GM19372 (cell line): ENCODE results near the gene ALKBH4.
"Not testable (repeated sequence)": the region's sequence is repeated elsewhere in the genome, so short reads cannot be mapped to it uniquely, and the experiment has no call there.

Experiments used
- ATAC-seq: cut with Tn5 transposase; IDR thresholded peaks from one replicate; pipeline ENCODE4 v1.9.1; 2021; ENCODE audit warnings: mild to moderate bottlenecking, low read depth, moderate library complexity; ENCODE audit not compliant: unreplicated experiment

Gene ALKBH4

DNA sequence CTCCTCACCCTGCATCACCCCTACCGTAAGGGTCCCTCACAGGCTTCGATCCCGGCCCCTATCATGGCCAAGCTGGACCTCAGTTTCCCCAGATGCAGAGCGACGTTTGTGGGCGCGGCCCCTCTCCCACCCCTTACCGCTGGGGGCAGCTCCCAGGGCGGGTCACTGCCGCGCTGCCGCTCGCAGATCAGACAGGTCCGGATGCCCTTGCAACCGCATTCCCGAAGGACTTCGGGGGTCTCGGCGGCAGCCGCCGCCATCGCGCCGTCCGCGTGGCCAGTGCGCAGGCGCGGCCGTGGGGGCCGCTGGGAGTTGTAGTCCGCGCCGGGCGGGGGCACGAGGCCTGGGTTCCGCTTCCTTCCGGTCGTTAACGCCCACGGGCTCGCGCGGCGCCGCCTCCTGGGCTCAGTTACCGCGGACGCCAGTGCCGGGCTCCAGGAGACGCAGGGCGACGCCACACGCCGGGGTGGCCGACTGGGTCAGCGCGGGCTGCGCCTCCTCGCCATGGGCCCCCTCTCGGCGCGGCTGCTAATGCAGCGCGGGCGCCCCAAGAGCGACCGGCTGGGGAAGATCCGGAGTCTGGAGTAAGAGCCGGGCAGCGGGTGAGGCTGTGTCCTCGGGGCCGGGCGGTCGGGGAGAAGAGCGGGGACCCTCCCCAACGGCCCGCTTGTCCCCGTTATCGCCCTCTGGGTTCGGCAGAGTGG is at the start of gene ALKBH4, which contains the start of gene LRWD1:
Gene ALKBH4 (minus strand): TSS at position 287 of the 704 bp plus-strand sequence. CDS start 27 bp downstream, at position 260.
Gene LRWD1 (plus strand): TSS at position 408 of the 704 bp plus-strand sequence. CDS start 97 bp downstream, at position 505.
- ATAC-seq = peak; percentile 97

DNA sequence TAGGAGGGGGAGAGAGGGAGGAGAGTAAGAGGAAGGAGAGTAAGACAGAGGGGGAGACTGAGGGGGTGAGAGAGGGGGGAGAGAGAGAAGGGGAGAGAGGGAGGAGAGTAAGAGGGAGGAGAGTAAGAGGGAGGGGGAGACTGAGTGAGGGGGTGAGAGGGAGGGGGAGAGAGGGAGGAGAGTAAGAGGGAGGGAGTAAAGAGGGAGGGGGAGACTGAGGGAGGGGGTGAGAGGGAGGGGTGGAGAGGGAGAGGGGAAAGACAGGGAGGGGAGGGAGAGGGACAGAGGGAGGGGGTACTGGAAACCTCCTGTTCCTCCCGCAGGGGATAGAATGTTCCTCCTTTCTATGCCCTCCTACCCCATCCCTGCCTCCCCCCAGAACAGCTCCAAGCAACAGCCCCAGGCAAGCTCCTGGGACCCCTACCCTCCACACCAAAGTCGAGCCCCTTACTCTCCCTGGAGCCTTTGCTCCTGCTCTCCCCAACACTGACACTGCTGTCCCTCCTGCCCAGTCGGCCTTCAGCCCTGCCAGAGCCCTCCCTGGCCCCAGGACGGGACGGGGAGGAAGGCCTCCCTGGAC is 48.1 kb upstream of the ALKBH4 start:
- not testable (repeated sequence) for ATAC-seq

DNA sequence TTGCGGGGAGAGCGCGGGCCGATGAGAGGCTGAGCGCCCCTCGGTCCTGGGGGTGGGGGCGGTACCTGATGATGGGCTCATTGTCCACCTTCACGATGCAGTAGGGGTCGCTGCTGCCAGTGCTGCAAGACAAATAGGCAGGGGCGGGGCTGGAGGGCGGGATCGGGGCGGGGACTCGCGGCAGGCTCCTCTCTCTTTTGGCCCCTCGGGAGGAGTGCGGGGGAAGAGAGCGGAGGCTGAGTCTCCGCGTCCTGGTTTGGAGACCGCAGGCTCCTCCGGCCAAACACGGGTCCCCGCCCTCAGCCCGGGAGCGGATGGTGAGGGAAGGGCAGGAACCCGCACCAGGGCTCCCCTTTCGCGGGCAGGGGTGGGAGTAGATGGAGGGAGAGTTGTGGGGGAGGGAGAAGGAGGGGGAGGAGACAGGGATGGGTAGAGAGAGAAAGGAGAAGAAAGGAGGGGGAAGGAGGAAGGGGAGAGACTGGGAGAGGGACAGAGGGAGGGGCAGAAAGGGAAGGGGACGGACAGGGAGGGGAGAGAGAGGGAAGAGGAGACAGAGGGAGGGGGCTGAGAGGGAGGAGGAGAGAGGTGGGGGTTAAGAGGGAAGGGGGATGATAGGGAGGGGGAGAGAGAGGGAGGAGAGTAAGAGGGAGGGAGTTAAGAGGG is 47.3 kb upstream of the ALKBH4 start:
- peak; percentile 42 for ATAC-seq

- ATAC-seq = not testable (repeated sequence)
Measured at GRCh38 chr7:102510575-102510974, 45.9 kb upstream of the ALKBH4 start.

DNA sequence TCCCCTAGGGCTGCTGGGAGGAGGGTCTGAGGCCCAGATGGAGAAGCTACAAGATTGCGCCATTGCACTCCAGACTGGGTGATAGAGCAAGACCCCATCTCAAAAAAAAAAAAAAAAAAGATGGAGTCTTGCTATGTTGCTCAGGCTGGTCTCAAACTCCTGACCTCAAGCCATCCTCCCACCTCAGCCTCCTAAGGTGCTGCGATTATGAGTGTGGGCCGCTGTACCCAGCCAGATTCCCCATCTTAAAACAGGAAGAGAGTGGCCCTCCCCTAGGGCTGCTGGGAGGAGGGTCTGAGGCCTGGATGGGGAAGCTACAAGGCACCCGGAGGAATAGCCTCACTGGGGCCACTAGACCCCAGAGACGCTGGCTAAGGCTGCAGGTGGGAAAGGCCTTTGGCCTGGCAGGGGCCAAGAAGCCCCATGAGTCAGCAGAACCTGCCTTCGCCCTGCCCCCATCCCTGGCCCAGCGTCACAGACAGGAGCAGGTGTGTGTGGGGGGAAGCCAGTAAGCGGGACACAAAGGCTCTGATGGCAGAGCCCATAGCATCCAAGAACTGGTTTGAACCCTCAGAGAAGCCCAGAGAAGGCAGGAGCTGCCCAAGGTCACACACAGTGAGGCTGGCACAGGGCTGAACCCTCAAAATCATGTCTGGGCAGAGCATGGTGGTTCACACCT is 42.9 kb upstream of the ALKBH4 start:
- ATAC-seq = not testable (repeated sequence)

- not testable (repeated sequence) for ATAC-seq
Measured at GRCh38 chr7:102505298-102506185, 40.9 kb upstream of the ALKBH4 start.

DNA sequence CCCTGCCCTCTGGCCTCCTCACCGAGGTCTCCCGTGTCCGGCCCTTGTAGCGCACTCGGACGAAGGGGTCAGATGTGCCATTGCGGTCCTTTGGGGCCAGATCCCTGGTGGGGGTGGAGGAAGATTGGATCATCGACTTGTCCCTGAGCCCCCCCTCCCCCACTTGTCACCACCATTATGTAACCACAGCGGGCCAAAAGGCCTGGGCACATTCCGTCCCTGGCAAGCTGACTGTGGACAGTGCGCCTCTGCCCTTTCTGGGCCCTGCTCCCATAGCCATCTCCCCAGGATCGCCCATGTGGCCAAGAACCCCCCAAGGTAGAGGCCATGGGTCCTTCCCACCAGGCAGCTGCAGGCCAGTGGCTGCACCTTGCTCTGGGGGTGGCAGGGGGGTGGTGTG is 38.5 kb upstream of the ALKBH4 start:
- ATAC-seq = not testable (repeated sequence)

GRCh38 chr7:102498321-102498720 is 33.7 kb upstream of the ALKBH4 start:
- ATAC-seq = not testable (repeated sequence)

DNA sequence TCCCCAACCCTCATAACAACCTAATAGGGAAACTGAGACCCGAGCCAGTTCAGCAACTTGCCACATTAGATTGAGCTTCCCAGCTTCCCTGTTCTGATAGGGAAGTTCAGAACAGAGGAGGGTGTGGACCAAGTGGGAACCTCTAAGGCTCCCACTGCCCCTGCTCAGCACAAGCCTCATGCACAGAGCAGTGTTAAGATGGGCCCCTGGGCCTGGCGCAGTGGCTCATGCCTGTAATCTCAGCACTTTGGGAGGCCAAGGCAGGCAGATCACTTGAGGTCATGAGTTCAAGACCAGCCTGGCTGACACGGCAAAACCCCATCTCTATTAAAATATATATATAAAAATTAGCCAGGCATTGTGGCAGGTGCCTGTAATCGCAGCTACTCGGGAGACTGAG is 32.6 kb upstream of the ALKBH4 start:
- ATAC-seq = not testable (repeated sequence)

DNA sequence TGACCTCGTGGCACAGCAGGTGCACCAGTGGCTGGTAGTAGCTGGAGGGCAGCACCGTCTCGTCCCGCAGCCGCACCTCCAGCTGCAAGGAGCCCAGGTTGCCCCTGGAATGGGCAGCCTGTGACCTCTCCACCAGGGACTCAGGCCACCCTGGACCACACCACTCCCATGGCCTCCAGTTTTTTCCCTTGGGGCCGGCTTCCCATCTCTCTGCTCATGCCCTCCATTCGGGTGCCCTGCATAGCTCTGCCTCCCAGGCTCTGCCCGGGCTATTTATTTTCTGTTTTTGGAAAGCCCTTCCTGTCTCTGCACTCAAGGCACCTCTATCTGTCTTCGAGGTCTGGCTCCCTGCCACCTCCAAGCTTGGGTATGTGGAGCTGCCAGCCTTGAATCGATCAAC is 32.2 kb upstream of the ALKBH4 start:
- not testable (repeated sequence) for ATAC-seq

DNA sequence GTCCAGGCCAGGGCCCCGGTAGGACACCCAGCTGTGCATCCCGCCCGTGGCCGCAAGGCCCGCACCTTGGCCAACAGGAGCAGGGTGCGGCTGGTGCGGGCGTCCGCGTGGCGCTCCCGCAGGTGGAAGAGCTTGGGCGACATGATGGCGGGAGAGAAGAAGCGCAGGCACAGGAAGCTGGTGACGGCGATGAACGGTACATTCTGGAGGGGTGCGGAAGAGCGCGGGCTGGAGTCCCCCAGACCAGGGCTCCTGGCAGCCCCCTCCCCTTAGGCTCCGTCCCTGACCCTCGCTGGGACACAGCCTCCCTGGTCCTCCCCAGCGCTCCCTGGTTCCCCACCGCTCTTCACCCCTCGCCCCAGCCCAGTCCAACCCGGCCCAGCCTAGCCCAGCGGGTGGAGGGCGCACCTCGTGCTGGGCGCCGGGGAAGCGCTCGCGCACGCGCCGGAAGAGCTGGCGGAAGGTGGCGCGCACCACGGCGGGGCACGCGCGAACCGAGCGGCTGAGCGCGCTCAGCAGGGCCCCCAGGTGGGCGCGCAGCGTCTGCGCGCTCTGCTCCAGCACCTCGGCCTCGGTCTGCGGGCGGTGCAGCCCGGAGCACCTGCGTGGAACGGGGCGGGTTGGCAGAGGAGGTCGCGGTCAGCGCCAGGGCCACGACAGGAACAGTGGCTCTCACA is 29.9 kb upstream of the ALKBH4 start:
- peak; percentile 62 for ATAC-seq

DNA sequence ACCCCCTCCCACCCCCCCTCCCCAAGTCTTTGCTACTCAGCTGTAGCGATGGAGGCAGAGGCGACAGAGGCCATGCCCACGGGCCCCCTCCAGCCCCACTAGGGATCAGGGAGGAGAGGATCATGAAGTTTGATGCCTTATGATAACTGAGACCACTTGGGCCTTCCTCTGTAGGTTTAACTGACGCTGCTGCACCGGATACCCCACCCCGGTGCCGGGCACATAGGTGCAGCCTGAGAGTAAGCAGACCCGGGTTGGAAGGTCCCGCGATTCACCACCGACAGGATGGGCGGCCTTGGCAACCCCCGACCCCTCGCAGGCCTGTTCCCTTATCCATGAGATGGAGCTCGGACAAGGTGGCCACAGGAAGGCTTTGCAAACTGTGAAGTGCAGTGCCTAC is 29.4 kb upstream of the ALKBH4 start:
- not testable (repeated sequence) for ATAC-seq

- ATAC-seq = not testable (repeated sequence)
Measured at GRCh38 chr7:102493220-102493935, 28.7 kb upstream of the ALKBH4 start.

DNA sequence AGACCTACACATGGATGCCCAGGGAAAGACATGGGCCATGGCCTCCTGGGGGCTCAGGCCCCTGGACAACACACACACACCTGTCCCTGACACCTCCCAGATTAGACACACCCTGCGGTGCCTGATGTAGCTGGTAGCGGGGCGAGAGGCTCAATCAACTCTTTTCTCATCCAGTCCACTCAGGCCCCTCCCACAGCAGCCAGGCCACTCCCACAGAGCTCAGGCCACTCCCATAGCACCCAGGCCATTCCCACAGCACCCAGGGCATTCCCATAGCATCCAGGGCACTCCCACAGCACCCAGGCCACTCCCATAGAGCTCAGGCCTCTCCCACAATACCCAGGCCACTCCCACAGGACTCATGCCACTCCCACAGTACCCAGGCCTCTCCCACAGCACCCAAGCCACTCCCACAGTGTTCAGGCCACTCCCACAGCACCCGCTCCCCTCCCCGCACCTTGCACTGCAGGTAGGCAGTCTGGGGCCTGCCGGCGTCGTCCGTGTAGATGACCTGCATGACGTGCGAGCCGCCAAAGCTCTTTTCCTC is 25.9 kb upstream of the ALKBH4 start:
- not testable (repeated sequence) for ATAC-seq

GRCh38 chr7:102484317-102484716 is 19.7 kb upstream of the ALKBH4 start:
- not testable (repeated sequence) for ATAC-seq

DNA sequence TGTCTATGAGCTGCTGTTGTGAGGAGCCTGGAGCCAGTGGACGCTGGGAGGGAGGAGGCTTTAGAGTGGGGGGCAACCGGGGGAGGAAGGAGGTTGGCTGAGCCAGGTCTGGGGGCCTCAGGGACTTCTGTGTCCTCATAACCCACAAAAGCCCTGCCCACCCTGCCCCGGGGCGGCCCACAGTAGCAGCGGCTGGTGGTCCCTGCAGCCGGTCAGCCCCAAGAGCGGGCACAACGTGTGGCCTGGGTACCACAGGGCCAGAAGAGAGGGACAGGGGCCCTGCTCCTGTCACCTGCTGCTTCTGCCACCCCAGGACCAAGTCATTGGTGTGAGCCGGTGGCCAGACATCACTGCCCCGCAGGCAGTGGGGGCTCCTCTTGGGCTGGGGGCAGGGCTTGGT is 17.3 kb upstream of the ALKBH4 start:
- not testable (repeated sequence) for ATAC-seq

DNA sequence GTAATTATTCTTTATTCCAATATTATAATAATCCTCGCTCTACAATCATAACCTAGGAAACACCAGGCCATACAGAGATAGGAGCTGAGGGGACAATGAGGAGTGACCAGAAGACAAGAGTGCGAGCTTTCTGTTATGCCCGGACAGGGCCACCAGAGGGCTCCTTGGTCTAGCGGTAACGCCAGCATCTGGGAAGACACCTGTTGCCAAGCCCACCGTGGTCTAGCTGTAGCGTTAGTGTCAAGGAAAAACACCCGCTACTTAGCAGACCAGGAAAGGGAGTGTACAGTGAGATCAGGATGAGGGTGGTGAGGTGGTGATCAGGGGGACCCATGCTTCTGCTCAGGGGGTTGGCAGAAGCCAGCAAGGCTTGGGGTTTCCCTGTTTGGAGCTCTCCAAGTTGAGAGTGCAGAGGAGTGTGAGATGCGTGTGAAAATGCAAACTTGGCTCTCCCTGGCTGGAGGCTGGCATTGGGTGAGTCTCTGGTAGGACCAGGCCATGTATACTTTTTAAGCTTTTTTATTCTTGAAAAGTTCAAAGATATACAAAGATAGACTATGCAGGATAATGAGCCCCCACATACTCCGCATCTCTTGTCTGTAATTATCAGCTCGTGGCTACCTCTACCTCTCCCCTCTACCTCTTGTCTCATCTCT is 15.4 kb upstream of the ALKBH4 start:
- not testable (repeated sequence) for ATAC-seq

- ATAC-seq = peak; percentile 23
Measured at GRCh38 chr7:102479209-102479584, 14.5 kb upstream of the ALKBH4 start.
